HCT116 (cell line): ENCODE results near the gene EMX1. TPM values are rescaled to one million over a fixed set of nuclear protein-coding genes. Genes with fewer than 3 reads are reported as not detected.

ENCODE experiments used
- ATAC-seq: fragments of 200-7000 bp; cut with Tn5 transposase; 2 replicates; pipeline ENCODE4 v1.9.1; 2020; ENCODE audit warnings: mild to moderate bottlenecking, moderate library complexity
- BruUV-seq: library from RNA; stranded (reverse); fragments of 400-500 nt; replicated peaks from 2 replicates; lab custom pipeline; 2021; lab: Mats Ljungman, UMichigan
- CTCF ChIA-PET: fragments of 300-600 bp; sonication (Branson Sonifier 250); formaldehyde crosslinking; loops from one replicate; lab custom pipeline; 2021; ENCODE audit warnings: antibody characterized with exemption; lab: Charles Lee
- POLR2A ChIA-PET: fragments of 300-600, 350-600 bp; sonication (Branson Sonifier 250); formaldehyde crosslinking; loops from one replicate; lab custom pipeline; 2021; ENCODE audit warnings: antibody characterized with exemption; lab: Charles Lee
- RAD21 ChIA-PET, 2 experiments: fragments of 300-600 bp; sonication (Branson Sonifier 250); formaldehyde crosslinking; loops; one replicate each; lab custom pipeline; 2023; ENCODE audit warnings: low total read pairs in 2 of 2; ENCODE audit not compliant: uncharacterized antibody in 2 of 2, unreplicated experiment in 2 of 2, low non-redundant PET in 1 of 2; lab: Charles Lee
- DNase-seq: peaks from one replicate; pipeline ENCODE4 v3.0.0-alpha.2; 2010; ENCODE audit warnings: low read depth, low spot score
- H2AFZ ChIP-seq: fragments of 200-600 bp; shearing (Covaris generic), sonication (generic); 2 replicates; pipeline ENCODE4 v1.6.1; 2017; ENCODE audit warnings: low read depth, mixed run types, mixed read lengths, antibody characterized with exemption, low read length; ENCODE audit not compliant: poor library complexity, severe bottlenecking
- H3K27ac ChIP-seq: 2 replicates; pipeline ENCODE4 v1.5.1; 2012; ENCODE audit warnings: low read depth, low read length
- H3K27me3 ChIP-seq: fragments of 200-600 bp; sonication (generic); 2 replicates; pipeline ENCODE4 v1.6.1; 2016; ENCODE audit warnings: mixed run types, low read length, mixed read lengths; ENCODE audit not compliant: insufficient read depth
- H3K36me3 ChIP-seq, 2 experiments: fragments of 200-500 bp in 1 of 2; fragments of 200-600 bp in 1 of 2; sonication (Bioruptor generic) in 1 of 2; sonication (generic) in 1 of 2; 2 replicates each; pipeline versions ENCODE4 v1.5.1 to v1.6.1; 2014 to 2016; ENCODE audit warnings: low read length in 2 of 2, inconsistent platforms in 1 of 2, mixed read lengths in 1 of 2, mixed run types in 1 of 2; ENCODE audit not compliant: insufficient read depth in 2 of 2, control insufficient read depth in 1 of 2
- H3K4me1 ChIP-seq, 2 experiments: fragments of 200-600 bp in 1 of 2; sonication (generic) in 1 of 2; 2 replicates each; pipeline versions ENCODE4 v1.5.1 to v1.6.1; 2012 to 2017; ENCODE audit warnings: low read length in 2 of 2, inconsistent platforms in 1 of 2, mild to moderate bottlenecking in 1 of 2, mixed read lengths in 1 of 2, mixed run types in 1 of 2, moderate library complexity in 1 of 2; ENCODE audit not compliant: insufficient read depth in 2 of 2, control insufficient read depth in 1 of 2
- H3K4me2 ChIP-seq: fragments of 200-600 bp; sonication (generic); 2 replicates; pipeline ENCODE4 v1.6.1; 2017; ENCODE audit warnings: mixed run types, low read length, mixed read lengths
- H3K4me3 ChIP-seq, 2 experiments: fragments of 200-600 bp in 1 of 2; sonication (generic) in 1 of 2; replicated peaks in 1 of 2; 2 replicates each; pipeline ENCODE4 v1.5.1; 2011 to 2016; ENCODE audit warnings: low read length in 2 of 2, control low read depth in 1 of 2, low read depth in 1 of 2, mild to moderate bottlenecking in 1 of 2, mixed read lengths in 1 of 2, mixed run types in 1 of 2
- H3K79me2 ChIP-seq: fragments of 200-600 bp; sonication (generic); 2 replicates; pipeline ENCODE4 v1.6.1; 2017; ENCODE audit warnings: mild to moderate bottlenecking, mixed run types, low read length, moderate library complexity, mixed read lengths; ENCODE audit not compliant: insufficient read depth
- H3K9ac ChIP-seq: fragments of 200-600 bp; sonication (generic); 2 replicates; pipeline ENCODE4 v1.6.1; 2016; ENCODE audit warnings: low read length, mixed read lengths
- H3K9me2 ChIP-seq: fragments of 200-600 bp; sonication (generic), shearing (Covaris generic); 2 replicates; pipeline ENCODE4 v1.6.1; 2017; ENCODE audit warnings: mixed run types, mild to moderate bottlenecking, moderate library complexity; ENCODE audit not compliant: insufficient read depth
- H3K9me3 ChIP-seq, 2 experiments: fragments of 200-500 bp in 1 of 2; fragments of 200-600 bp in 1 of 2; sonication (Bioruptor generic) in 1 of 2; sonication (generic) in 1 of 2; 2 replicates each; pipeline ENCODE4 v1.6.1; 2014 to 2017; ENCODE audit warnings: low read length in 2 of 2, mixed read lengths in 2 of 2, inconsistent platforms in 1 of 2, low read depth in 1 of 2, mild to moderate bottlenecking in 1 of 2, mixed run types in 1 of 2, moderate library complexity in 1 of 2; ENCODE audit not compliant: control insufficient read depth in 1 of 2, insufficient read depth in 1 of 2
- H4K20me1 ChIP-seq: fragments of 200-600 bp; sonication (generic), shearing (Covaris generic); 2 replicates; pipeline ENCODE4 v1.6.1; 2017; ENCODE audit warnings: mixed run types, mild to moderate bottlenecking, moderate library complexity; ENCODE audit not compliant: insufficient read depth
- JUND ChIP-seq: IDR thresholded peaks from 2 replicates; pipeline ENCODE4 v1.6.1; 2012
- SP1 ChIP-seq: IDR thresholded peaks from 2 replicates; pipeline ENCODE4 v1.6.1; 2012; ENCODE audit warnings: low read depth
- SRF ChIP-seq: IDR thresholded peaks from 2 replicates; pipeline ENCODE4 v1.6.1; 2012; ENCODE audit warnings: low read depth
- TCF7L2 ChIP-seq: IDR thresholded peaks from 2 replicates; pipeline ENCODE4 v1.7.0; 2011; ENCODE audit warnings: borderline replicate concordance, inconsistent platforms; ENCODE audit not compliant: insufficient read depth, insufficient read length; ENCODE audit errors: extremely low read depth
- intact Hi-C: fragments of 100-400 bp; cut with micrococcal nuclease; formaldehyde crosslinking; loops from 2 replicates; pipeline ENCODE4 v1.10.0; 2022
- total RNA-seq: library from RNA; stranded (reverse); gene quantifications from one replicate; pipeline ENCODE4 v1.2.1, GENCODE V29; 2021; ENCODE audit not compliant: unreplicated experiment

The EMX1 gene
- total RNA-seq, 1 experiment from 2014 or later = 3.1 TPM

DNA sequence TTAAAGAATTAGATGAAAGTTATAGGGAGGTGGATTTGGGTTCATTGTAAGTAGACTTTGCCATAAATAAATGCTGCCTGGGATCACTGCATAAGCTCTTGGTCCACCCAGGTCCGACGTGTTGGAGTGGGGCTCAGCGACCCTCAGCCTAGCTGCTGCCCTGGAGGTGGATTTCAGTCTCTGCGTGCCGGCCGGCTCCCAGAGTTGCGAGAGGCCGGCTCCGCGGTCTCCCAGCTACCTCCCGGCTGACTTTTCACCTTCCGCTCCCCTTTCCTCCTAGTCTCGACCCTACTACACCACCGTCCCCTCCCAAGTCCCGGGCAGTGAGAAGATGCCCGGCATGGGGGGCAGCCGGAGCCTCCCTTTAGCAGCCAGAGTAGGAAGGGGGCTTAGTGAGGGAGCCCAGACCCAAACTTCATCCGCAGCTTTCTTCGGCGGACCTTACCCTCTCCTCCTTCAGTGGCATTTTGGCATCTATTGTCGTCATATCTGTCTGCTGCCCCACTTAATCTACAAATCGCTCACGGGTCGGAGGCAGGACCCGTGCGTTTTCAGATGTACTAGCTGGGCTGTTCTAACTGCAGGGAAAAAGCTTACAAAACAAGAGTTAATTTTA lies 8.1 kb downstream of the EMX1 start:
- H3K9me3 ChIP-seq = no peaks in the 10 kb centered on the region
- H3K27ac ChIP-seq = no peak overlapping the region
- no peak overlapping the region for H3K4me2 ChIP-seq
- H3K9me2 ChIP-seq = no peaks in the 10 kb centered on the region
- RAD21 ChIA-PET = no interaction called here
- H3K36me3 ChIP-seq = no peaks in the 10 kb centered on the region
- CTCF ChIA-PET = interaction anchor here (1.2 kb wide), 1 partner anchor 10 kb away, joined by 4 read pairs; no protein-coding TSS in a partner anchor
- H3K79me2 ChIP-seq = no peaks in the 10 kb centered on the region
- no peaks in the 10 kb centered on the region for H3K4me1 ChIP-seq
- TF ChIP-seq JUND = no peak
- no peak overlapping the region for H3K9ac ChIP-seq
- POLR2A ChIA-PET = no interaction called here
- no peaks in the 10 kb centered on the region for H3K27me3 ChIP-seq
- no peak for ATAC-seq
- H4K20me1 ChIP-seq = no peaks in the 10 kb centered on the region
- H3K4me3 ChIP-seq = no peak overlapping the region
- BruUV-seq = no TSS peak
- intact Hi-C loops = no loop called here
- no peak overlapping the region for H2AFZ ChIP-seq
- DNase-seq = no peak

GRCh38 chr2:72926368-72926767 lies 9.0 kb downstream of the EMX1 start:
- TF ChIP-seq SRF = no peak
- TF ChIP-seq SP1 = no peak
- TF ChIP-seq JUND = no peak
- TF ChIP-seq TCF7L2 = no peak
- Histone ChIP-seq H3K79me2 (no peaks in the 10 kb centered on the region), H3K4me1 (peaks cover 2 to 6% of the 10 kb centered on the region in 2 experiments; a peak in 2 of 4 replicates), H3K9ac (no peak overlapping the region), H3K36me3 (no peaks in the 10 kb centered on the region), H3K27me3 (no peaks in the 10 kb centered on the region), H3K9me3 (no peaks in the 10 kb centered on the region), H2AFZ (no peak overlapping the region), H3K9me2 (no peaks in the 10 kb centered on the region), H3K4me2 (no peak overlapping the region), H3K27ac (no peak overlapping the region), H4K20me1 (no peaks in the 10 kb centered on the region), H3K4me3 (no peak overlapping the region)
- RAD21 ChIA-PET = no interaction called here
- BruUV-seq = no TSS peak
- ATAC-seq (no peak), DNase-seq (no peak)
- intact Hi-C loops = no loop called here
- CTCF ChIA-PET = interaction anchor here (1.0 to 1.8 kb wide), 3 partner anchors 9 to 251 kb away, joined by 4 to 5 read pairs (median 5); no protein-coding TSS in a partner anchor
- POLR2A ChIA-PET = no interaction called here
